ENCODE results near the gene TAGAP. TPM values are rescaled to one million over a fixed set of nuclear protein-coding genes. Genes with fewer than 3 reads are reported as not detected.

Gene TAGAP
- total RNA-seq, 1 experiment from 2014 or later, result 0.22 TPM

GRCh38 chr6:159077123-159077522, 32.3 kb upstream of the TAGAP start:
- no peak overlapping the region for H3K27ac Mint-ChIP-seq
- DNase-seq (ENCODE audit: low spot score) (no peak), ATAC-seq (no peak)
- H3K36me3 Mint-ChIP-seq, result no peaks in the 10 kb centered on the region
- peaks cover 18% of the 10 kb centered on the region for H3K27me3 Mint-ChIP-seq (ENCODE audit: low read depth)
- ChIA-PET CTCF (no interaction called here), POLR2A (no interaction called here)
- no peaks in the 10 kb centered on the region for H3K9me3 Mint-ChIP-seq
- H3K4me3 Mint-ChIP-seq, result no peak overlapping the region
- peaks cover 13% of the 10 kb centered on the region for H3K4me1 Mint-ChIP-seq
- TF ChIP-seq OVOL2 (CRISPR knock-in tag; IDR thresholded peaks at IDR 0.05; ENCODE audit: borderline replicate concordance) (no peak), PRDM15 (CRISPR knock-in tag; IDR thresholded peaks at IDR 0.05) (no peak), GABPB1 (CRISPR knock-in tag; IDR thresholded peaks at IDR 0.05) (no peak), E2F5 (CRISPR knock-in tag; IDR thresholded peaks at IDR 0.05) (no peak), USF2 (CRISPR knock-in tag; IDR thresholded peaks at IDR 0.05) (no peak), NR3C1 (CRISPR knock-in tag; conservative IDR thresholded peaks at IDR 0.05; ENCODE audit: low read depth) (no peak), ZNF396 (CRISPR knock-in tag; IDR thresholded peaks at IDR 0.05; ENCODE audit: borderline replicate concordance) (no peak), STAT6 (CRISPR knock-in tag; conservative IDR thresholded peaks at IDR 0.05; ENCODE audit: low read depth) (no peak), MLX (CRISPR knock-in tag; IDR thresholded peaks at IDR 0.05) (no peak), ZNF416 (CRISPR knock-in tag; IDR thresholded peaks at IDR 0.05) (no peak), SOX15 (CRISPR knock-in tag; IDR thresholded peaks at IDR 0.05) (no peak), RORB (CRISPR knock-in tag; IDR thresholded peaks at IDR 0.05) (no peak), MXD4 (CRISPR knock-in tag; IDR thresholded peaks at IDR 0.05; ENCODE audit: borderline replicate concordance) (no peak), GRHL2 (CRISPR knock-in tag; IDR thresholded peaks at IDR 0.05; ENCODE audit: insufficient replicate concordance, severe bottlenecking) (no peak), FOXP4 (CRISPR knock-in tag; IDR thresholded peaks at IDR 0.05) (no peak), ZNF425 (CRISPR knock-in tag; conservative IDR thresholded peaks at IDR 0.05) (no peak), ZNF281 (CRISPR knock-in tag; IDR thresholded peaks at IDR 0.05) (no peak), ZBTB43 (CRISPR knock-in tag; IDR thresholded peaks at IDR 0.05) (no peak)

All from WTC11 (cell line).